Fibroblast of pulmonary artery (primary cell): ENCODE measurements around the gene RETN.

Source experiments
- DNase-seq: peaks from one replicate; pipeline ENCODE4 v3.0.0-alpha.2; 2010; ENCODE audit warnings: low read depth
- H3K4me3 ChIP-seq: replicated peaks from 2 replicates; pipeline ENCODE4 v1.5.1; 2011; ENCODE audit warnings: low read depth, mild to moderate bottlenecking, control low read depth, low read length, moderate library complexity
- CTCF ChIP-seq: IDR thresholded peaks from 2 replicates; pipeline ENCODE4 v1.5.1; 2011; ENCODE audit warnings: mild to moderate bottlenecking, control low read depth, low read length, inconsistent platforms; ENCODE audit errors: missing control alignments

RETN gene

GRCh38 chr19:7633698-7634097 is 35.2 kb upstream of the RETN start, which contains the start of gene PCP2:
Gene PCP2, minus strand, starts transcription at chr19:7633719. Its CDS starts 262 bp downstream, at chr19:7633457.
- no peak for TF ChIP-seq CTCF
- H3K4me3 ChIP-seq: no peak within 1 kb of the TSS

GRCh38 chr19:7635670-7636069 is 33.2 kb upstream of the RETN start:
- DNase-seq: no peak
- no peak overlapping the region for H3K4me3 ChIP-seq
- no peak for TF ChIP-seq CTCF

More at GRCh38 chr19:7633698-7634097, 35.2 kb upstream of the RETN start, which contains the start of gene PCP2:
- DNase-seq: no peak

- no peak for TF ChIP-seq CTCF
- H3K4me3 ChIP-seq: peak overlapping the region; percentile 64
- DNase-seq: no peak
Observed at GRCh38 chr19:7636317-7636690, 32.5 kb upstream of the RETN start.

- peak; percentile 42 for DNase-seq
- TF ChIP-seq CTCF: no peak
- peak within 1 kb of the TSS; percentile 64 for H3K4me3 ChIP-seq
Observed at GRCh38 chr19:7636691-7637373, 32.0 kb upstream of the RETN start, which contains the start of gene STXBP2. Gene STXBP2, plus strand, starts transcription at chr19:7637110. Its CDS starts 40 bp downstream, at chr19:7637150.

GRCh38 chr19:7637374-7638256 is 31.2 kb upstream of the RETN start:
- peak overlapping the region; percentile 64 for H3K4me3 ChIP-seq
- DNase-seq: peak; percentile 17
- TF ChIP-seq CTCF: no peak

GRCh38 chr19:7638802-7639465 is 29.9 kb upstream of the RETN start:
- no peak for DNase-seq
- H3K4me3 ChIP-seq: no peak overlapping the region
- no peak for TF ChIP-seq CTCF
